ENCODE measurements around the gene TMEM121.

The TMEM121 gene

DNA sequence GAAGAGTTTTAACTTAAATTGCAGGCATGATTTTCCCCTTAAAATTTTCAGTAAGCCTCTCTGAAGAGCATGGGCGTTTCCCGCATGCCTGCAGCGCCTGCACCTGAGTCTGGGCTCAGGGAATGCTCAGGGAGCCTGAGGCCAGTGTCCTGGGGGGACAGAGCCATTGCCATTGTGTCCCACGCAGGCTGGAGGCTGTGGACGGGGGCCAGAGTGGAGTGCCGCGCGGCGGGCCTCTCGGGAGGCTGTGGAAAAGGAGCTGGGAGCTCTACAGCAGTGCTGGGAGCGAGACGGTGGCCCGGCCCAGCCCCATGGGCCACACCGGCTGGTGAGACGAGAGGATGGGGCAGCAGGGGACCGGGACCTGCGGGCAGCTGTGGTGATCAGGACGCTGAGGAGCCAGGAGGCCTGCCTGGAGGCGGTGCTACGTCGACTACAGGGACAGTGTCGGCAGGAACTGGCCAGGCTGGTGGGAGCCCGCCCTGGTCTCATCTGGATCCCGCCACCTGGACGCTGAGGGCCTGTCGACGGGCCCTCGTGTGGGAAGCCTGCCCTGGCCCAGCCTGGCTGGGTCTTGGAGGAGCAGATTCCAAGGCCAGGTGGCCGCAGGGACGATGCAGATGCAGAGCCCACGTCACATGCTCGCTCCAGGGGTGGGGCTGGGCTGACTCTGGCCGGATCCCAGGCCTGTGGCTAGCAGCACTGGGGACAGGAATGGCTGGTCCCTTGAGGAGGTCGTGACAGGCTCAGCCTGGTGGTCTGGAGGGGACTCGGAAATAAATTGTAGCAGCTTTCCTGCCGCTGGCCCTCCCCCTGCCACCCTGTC, 27.7 kb upstream of the TMEM121 start:
- DNase-seq = no peak

DNA sequence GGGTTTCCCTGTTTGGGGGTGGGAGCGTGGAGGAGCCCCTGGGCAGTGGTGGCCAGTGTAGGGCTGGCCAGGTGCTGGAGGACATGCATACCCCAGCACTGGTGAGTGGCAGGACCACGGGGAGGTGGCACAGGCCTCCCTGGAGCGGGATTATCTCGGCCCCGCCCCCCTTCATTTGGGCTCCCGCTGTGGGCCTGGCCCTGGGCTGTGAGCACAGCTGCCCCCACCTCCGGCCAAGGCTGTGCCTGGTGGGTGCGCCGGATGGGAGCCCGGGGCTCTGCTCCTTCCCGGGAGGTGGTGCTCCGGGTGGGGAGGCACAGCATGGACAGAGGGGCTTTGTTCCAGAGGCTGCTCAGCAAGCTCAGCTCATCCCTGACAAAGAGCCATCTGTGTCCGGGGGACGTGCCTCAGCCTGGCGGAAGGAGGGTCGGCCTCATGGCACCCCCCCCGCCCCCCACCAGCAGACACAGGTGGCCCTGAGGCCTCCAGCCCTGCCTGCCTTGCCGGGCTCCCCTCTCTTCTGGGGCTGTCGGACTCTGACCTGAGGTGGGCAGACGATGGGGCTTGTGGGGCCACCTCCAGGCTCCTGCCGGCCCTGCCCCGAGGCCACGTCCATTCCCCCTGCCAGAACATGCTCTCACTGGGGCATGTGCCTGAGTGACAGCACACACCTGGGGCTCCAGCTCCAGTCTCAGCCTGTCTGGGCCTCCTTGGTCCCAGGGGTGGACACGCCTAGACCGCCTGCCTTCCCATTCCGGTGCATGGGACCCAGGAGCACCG, 26.9 kb upstream of the TMEM121 start:
- DNase-seq = no peak

- no peak for DNase-seq
Observed at GRCh38 chr14:105500036-105500725, 26.2 kb upstream of the TMEM121 start.

GRCh38 chr14:105500726-105501101, 25.7 kb upstream of the TMEM121 start:
- DNase-seq = no peak

DNA sequence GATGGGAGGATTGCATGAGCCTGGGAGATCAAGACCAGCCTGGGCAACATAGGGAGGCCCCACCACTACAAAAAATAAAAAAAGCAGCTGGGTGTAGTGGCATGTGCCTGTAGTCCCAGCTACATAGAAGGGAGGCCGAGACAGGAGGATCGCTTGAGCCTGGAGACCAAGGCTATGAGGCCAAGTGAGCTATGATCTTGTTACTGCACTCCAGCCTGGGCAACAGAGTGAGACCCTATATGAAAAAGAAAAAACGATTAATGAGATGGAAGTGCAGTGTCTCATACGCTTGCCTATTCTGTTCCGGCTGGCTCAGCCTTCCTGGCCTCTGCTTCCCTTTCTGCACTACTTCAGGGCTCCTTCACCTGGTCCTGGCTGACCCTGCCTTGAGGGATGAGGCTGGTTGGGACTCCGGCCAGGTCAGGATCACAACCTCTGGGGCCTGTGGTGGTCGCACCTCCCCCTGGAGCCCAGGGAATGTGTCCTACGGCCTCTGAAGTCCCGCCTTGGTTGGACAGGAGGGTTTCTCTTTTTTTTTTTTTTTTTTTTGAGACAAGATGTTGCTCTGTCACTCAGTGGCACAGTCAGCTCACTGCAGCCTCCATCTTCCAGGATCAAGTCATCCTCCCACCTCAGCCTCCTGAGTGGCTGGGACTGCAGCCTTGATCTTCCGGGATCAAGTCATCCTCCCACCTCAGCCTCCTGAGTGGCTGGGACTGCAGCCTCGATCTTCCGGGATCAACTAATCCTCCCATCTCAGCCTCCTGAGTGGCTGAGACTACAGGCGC, 24.7 kb upstream of the TMEM121 start:
- DNase-seq = no peak

- DNase-seq = no peak
Observed at GRCh38 chr14:105502446-105503295, 23.7 kb upstream of the TMEM121 start.

GRCh38 chr14:105503296-105503640, 23.1 kb upstream of the TMEM121 start:
- no peak for DNase-seq

DNA sequence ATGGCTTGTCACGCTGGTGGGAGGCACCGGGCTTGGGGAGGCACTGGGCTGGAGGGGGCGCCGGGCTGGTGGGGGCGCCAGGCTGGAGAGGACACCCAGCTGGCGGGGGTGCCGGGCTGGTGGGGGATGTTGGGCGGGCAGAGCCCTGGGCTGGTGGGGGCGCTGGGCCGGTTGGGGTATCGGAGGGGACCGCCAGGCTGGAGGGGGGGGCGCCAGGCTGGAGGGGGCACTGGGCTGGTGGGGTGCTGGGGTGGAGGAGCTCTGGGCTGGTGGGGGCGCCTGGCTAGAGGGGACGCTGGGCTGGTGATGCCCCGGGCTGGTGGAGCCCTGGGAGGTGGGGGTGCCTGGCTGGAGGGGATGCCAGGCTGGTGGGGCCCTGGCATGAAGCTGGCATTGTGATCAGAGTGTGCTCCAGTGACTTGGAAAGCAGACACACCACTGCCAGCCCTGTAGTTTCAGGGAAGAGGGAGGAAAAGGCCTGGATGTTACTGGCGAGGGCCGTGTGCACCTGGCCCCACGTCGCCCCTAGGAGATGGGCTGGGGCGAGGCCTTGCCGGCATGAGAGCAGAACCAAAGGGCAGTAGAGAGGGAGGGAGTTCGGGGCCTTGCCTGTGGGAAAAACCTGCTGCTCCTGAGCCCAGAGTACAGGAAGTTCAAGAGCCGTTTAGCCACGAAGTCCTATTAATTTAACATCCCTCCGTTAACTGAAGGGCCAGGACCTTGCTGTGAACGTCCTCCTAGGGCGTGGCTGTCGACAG, 22.3 kb upstream of the TMEM121 start:
- DNase-seq = no peak

DNA sequence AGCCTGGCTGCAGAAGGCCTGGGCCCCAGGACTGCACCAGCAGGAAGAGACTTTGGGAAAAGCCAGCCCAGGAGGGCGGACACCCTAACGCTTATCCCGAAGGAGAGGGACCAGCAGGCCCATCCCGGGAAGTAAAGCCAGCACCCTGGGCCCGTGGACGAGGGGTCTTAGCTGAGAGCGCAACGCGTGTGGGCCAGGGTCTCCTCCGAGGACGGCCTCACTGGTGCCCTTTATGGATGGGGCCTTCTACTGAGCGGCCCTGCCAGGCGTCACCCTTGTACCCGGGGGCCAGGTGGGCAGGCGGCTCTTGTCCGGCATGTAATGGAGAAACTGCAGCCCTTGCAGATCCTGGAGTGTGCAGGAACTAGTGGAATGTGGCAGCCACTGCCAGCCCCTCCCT, 21.3 kb upstream of the TMEM121 start:
- no peak for DNase-seq

- no peak for DNase-seq
Observed at GRCh38 chr14:105507247-105507646, 19.1 kb upstream of the TMEM121 start.

DNA sequence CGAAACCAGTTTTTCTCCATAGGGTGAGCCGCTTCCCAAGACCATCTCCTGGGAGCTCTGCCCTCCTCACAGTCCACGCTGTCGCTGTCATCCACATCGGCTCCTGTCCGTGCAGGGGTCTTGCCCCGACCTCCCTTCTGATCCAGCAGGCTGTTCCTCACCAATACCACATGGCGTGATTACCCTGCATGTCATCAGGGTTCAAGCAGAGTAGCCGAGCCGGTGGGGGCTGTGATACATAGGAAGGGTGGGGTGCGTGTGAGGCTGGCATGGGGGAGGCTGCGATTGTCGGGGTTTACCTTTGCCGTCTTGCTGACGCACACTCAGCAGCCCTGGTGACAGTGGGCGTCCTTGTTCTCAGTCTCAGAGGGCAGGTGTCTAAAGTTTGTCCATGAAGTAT, 18.3 kb upstream of the TMEM121 start:
- DNase-seq = no peak

GRCh38 chr14:105508601-105509000, 17.8 kb upstream of the TMEM121 start:
- DNase-seq = no peak

- DNase-seq = no peak
Observed at GRCh38 chr14:105517096-105517495, 9.3 kb upstream of the TMEM121 start.

- DNase-seq = no peak
Observed at GRCh38 chr14:105519946-105520698, 6.3 kb upstream of the TMEM121 start.

- DNase-seq = no peak
Observed at GRCh38 chr14:105525326-105525725, 1.1 kb upstream of the TMEM121 start.

GRCh38 chr14:105526776-105527380, 495 bp downstream of the TMEM121 start:
- DNase-seq = no peak

- no peak for DNase-seq
Observed at GRCh38 chr14:105527381-105527825, 1.0 kb downstream of the TMEM121 start.

DNA sequence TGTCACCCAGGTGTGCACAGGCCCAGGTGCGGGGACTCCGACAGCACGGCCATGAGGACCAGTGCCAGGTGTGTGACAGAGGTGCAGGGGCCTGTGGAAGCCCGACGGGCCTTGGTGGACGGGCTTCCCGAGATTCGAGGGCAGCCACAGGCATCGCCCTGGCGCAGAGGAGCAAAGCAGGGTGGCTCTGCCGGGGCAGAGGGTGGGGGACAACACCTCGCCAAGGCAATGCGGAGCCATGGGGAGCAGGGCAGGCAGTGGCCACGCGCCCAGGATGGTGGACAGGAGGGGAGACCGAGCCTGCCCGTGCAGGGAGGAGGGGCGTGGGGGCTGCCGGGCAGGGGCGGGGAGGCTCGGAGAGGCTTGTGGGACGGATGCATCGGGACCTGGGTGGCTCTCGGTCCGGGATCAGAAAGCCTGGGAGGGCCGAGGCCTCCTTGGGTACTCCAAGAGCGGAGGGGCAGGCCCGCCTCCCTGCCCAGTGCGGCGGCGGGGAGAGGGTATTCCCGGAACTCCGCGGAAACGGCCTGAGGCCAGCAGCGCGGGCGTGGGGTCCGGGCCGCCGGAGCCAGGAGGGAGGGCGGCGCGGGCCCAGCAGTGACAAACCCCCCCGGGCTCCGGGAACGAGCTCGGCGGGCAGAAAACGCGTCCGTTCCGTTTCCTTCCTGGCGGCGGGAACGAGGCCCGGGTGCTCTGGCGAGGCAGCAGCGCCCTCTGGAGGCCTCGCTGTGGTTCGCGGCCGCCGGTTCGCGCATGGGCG, 1.6 kb downstream of the TMEM121 start:
- DNase-seq = peak; percentile 77
